ENCODE results near the gene TH. TPM values are rescaled to one million over a fixed set of nuclear protein-coding genes. Genes with fewer than 3 reads are reported as not detected.

TH gene
- total and polyA plus RNA-seq, 2 of the 4 experiments (the other 2 are of a cell fraction) = 0.10 TPM; not detected in 1

GRCh38 chr11:2169626-2170570 lies 1.7 kb downstream of the TH start:
- Histone ChIP-seq H3K36me3 (ENCODE audit: control insufficient read depth, insufficient read depth, low read length) (no peaks in the 10 kb centered on the region), H3K4ac (ENCODE audit: low read depth, low read length) (no peak overlapping the region), H4K20me1 (ENCODE audit: insufficient read depth, low read length) (no peaks in the 10 kb centered on the region; the same call in 1 of the 2 replicates), H3K9me3 (ENCODE audit: control insufficient read depth, insufficient read depth, low read length) (no peaks in the 10 kb centered on the region), H3K56ac (ENCODE audit: extremely low read depth, insufficient read depth, low read length) (no peak overlapping the region), H3K4me1 (ENCODE audit: control insufficient read depth, insufficient read depth, low read length) (no peaks in the 10 kb centered on the region), H4K8ac (ENCODE audit: low read depth in 2 of 2, low read length in 2 of 2) (no peak overlapping the region), H3K27ac (ENCODE audit: insufficient read depth, low read length) (no peak overlapping the region), H2BK5ac (ENCODE audit: low read depth, low read length, poor library complexity, severe bottlenecking) (no peak overlapping the region), H3K14ac (replicated peaks; ENCODE audit: low read depth, low read length) (no peak overlapping the region), H3K79me1 (ENCODE audit: low read depth in 1 of 2, low read length in 2 of 2) (no peaks in the 10 kb centered on the region), H3K23ac (ENCODE audit: low read depth, low read length) (no peak overlapping the region), H4K91ac (ENCODE audit: insufficient read depth, low read depth, low read length) (no peak overlapping the region), H3K9ac (ENCODE audit: low read depth, low read length) (no peak overlapping the region), H4K5ac (ENCODE audit: low read depth, low read length) (no peak overlapping the region), H2AK5ac (ENCODE audit: low read depth, low read length) (no peak overlapping the region), H3K4me2 (ENCODE audit: low read depth, low read length) (no peak overlapping the region), H3K27me3 (ENCODE audit: control insufficient read depth, insufficient read depth, low read length) (peaks cover 13% of the 10 kb centered on the region; the same call in 1 of the 2 replicates), H2AK9ac (replicated peaks; ENCODE audit: low read depth, low read length, poor library complexity) (no peak overlapping the region), H3K9me1 (ENCODE audit: insufficient read depth, low read length) (no peaks in the 10 kb centered on the region), H2BK15ac (ENCODE audit: low read depth, low read length) (no peak overlapping the region), H3K4me3 (ENCODE audit: insufficient read depth, low read depth, low read length) (no peak overlapping the region), H2BK120ac (ENCODE audit: low read depth, low read length) (no peak overlapping the region), H3K18ac (ENCODE audit: low read depth, low read length) (no peak overlapping the region), H2BK20ac (ENCODE audit: low read depth, low read length) (no peak overlapping the region), H2AFZ (replicated peaks; ENCODE audit: low read length, poor library complexity) (no peak overlapping the region)
- TF ChIP-seq CTCF (conservative IDR thresholded peaks at IDR 0.05; ENCODE audit: low read depth, low read length) = no peak
- no peak for TF ChIP-seq CHD1 (IDR thresholded peaks at IDR 0.05; ENCODE audit: low read depth, low read length)
- TF ChIP-seq NFE2L2 (IDR thresholded peaks at IDR 0.05; ENCODE audit: low read depth, low read length) = no peak
- no peak for TF ChIP-seq RCOR1 (IDR thresholded peaks at IDR 0.05; ENCODE audit: insufficient replicate concordance, low read length)
- TF ChIP-seq FOS (IDR thresholded peaks at IDR 0.05; ENCODE audit: low read depth, low read length) = no peak
- TF ChIP-seq POLR2A (IDR thresholded peaks at IDR 0.05; ENCODE audit: low read depth, low read length) = no peak
- no peak for TF ChIP-seq BHLHE40 (IDR thresholded peaks at IDR 0.05; ENCODE audit: low read depth, low read length)
- no peak for TF ChIP-seq SMC3 (IDR thresholded peaks at IDR 0.05; ENCODE audit: low read depth, low read length)
- TF ChIP-seq ELK1 (IDR thresholded peaks at IDR 0.05; ENCODE audit: borderline replicate concordance, low read depth, low read length) = no peak
- TF ChIP-seq RAD21 (IDR thresholded peaks at IDR 0.05; ENCODE audit: low read length) = no peak
- TF ChIP-seq RFX5 (IDR thresholded peaks at IDR 0.05; ENCODE audit: low read depth, low read length) = no peak
- TF ChIP-seq MAZ (IDR thresholded peaks at IDR 0.05; ENCODE audit: borderline replicate concordance, low read depth, low read length) = no peak
- in situ Hi-C loops (cut with MboI; ENCODE audit: low sequenced_read_pairs) (no loop called here), intact Hi-C loops (cut with micrococcal nuclease) (no loop called here), dilution Hi-C loops (cut with HindIII; ENCODE audit: low sequenced_read_pairs, unreplicated experiment) (no loop called here)
- DNase-seq (no peak), ATAC-seq (ENCODE audit: low read depth) (no peak)
- 84% methylated on average over 11 of the region's 45 CpGs; no CpG with 5 or more reads in 1 of the 2 experiments for WGBS, 2 experiments (ENCODE audit: extremely low coverage in 2 of 2, insufficient read length in 1 of 2)
- ChIA-PET CTCF (no interaction called here), POLR2A (ENCODE audit: unreplicated experiment) (interaction anchor here (0.6 kb wide), 1 partner anchor 39 kb away, joined by 3 read pairs; no protein-coding TSS in a partner anchor)
- BruUV-seq (replicated peaks) = no TSS peak
